Glomerular endothelial cell (primary cell): ENCODE data around the gene NTF3. TPM values are rescaled to one million over a fixed set of nuclear protein-coding genes. Genes with fewer than 3 reads are reported as not detected.

Source experiments
- DNase-seq: peaks from one replicate; pipeline ENCODE4 v3.0.0-alpha.2; 2011; ENCODE audit warnings: low read depth, low spot score; ENCODE audit errors: extremely low read depth
- total RNA-seq: library from RNA; depleted of rRNA; stranded (reverse); fragments of >200 nt; gene quantifications from 2 replicates; pipeline ENCODE4 v1.2.3, GENCODE V29; 2015

NTF3 gene
- total RNA-seq, 1 donor from 2014 or later: not detected

DNA sequence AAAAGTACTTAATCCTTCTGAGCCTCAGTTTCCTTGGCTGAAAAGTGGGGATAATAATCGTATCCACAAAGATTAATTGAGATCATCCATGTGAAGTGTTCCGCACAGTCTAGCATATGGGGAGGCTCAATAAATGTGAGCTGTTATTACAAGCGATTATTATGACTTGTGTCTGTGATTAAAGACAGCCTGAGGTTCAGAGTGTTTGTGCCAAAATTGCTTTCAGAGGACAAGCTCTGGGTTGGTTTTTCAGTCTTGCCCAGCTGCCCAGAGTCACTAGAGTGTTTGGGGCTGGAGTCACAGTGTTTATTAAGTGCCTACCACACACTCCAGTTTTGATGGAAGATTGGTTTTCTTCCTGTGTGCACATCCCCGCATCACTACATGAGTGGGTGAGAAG lies 53.5 kb downstream of the NTF3 start:
- DNase-seq: no peak

DNA sequence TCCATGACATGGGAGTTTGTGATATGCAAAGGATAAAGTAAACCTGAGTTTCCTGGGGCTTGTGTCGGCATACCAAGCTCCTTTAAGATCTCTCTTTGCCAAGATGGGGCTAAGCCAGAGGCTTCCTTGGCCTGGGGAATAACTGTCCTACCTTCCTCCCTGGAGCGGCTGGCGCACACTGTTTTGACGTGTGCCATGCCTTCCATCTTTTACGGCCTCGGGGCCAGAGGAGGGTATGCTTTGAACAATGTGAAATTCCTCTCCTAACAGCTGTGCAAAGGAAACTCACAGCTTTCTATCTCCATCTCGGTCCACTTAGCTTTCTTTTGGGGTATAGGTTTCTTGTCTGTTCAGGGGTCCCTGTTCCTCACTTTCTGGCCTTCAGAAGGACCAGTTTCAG lies 55.2 kb downstream of the NTF3 start:
- no peak for DNase-seq

DNA sequence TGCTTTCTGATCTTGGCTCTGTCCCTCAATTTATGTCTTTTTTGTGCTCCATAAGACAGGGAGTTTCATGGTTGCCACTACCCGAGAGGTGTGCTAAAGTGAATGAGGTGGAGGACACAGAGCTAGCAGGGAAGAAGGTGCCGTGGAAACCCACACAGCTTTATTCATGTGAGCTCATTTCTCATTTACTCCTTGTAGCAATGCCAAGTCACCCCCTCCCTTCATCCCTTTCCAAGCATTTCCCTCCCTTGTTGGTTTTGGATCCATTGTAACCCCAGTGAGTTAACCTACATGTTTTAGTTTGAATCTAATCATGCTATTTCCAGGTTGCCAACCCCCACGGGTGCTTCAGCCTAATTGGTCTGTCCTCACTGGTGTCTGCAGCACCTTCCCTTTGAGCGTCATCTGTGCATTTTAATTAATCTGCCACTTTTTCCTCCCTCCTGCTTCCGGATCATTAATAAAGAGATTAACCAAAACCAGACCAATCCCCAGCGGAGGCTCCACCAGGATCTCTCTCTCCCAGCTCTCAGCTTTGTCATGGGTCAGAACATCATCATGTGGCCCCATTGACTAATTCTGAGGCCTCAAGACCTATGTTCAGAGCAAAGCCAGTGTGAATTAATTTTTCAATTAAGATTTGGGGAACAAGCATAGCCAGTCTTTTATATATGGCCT lies 56.2 kb downstream of the NTF3 start:
- no peak for DNase-seq

DNA sequence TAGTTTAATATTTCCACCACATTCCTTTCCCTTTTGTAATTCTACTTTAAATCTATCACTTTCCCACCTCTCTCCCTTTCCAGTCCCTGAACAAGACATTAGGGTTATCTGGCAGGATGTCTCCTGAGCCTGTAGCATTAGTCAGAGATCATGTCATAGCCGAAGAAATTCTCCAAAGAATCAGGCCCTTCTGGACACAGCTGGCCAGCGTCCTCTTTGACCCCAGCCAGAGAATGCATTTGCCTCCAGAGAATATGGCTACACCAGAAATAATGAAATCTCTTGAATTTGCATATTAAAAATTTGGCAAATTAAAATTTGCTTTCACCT lies 56.7 kb downstream of the NTF3 start:
- no peak for DNase-seq

DNA sequence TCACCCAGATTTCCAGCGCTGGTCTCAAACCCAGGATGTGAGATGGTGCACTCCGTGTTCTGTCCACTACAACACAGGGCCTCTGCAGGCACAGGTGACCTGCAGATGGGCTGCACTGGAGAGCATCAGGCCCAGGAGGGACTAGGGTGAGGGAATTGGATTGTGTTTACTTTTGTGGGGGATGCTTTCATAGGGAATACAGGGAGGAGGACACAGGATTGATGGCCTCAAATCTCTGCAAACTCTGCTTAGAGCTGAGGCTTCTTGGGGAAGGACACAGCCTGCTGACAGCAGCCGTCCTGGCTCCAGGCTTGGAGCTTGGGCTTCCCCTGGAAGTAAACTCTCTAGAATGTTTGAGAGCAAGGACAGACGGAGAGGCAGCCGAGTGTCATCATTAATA lies 57.1 kb downstream of the NTF3 start:
- no peak for DNase-seq

DNA sequence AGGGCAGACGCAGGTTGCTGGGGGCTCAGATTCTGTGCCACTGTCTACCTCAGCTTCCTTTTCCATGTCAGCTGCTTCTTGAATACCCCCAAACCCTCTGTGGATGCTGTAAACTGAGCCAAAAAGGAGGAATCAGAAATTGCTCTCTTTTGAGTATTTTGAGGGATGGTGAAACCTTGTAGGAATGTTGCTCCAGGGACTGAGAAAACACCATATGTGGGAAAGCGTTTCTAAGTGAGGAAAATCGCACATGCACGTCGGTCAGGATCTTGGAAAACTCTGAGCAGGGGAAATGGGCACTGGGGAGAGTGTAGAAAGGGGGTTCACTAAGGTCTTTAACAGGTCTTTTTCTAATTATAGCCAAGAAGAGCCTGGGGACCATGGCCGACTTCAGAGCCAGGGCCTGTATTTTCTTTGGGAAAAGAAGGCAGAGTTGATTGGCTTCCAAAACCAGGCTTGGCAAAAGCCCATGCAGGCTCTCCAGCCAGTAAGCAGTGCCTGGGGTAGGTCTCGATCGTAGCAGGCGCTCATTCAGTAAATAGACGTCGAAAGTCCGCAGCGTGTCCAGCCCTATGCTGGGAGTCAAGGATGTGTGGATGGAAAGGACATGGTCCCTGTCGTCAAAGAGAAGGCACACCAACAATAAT lies 58.0 kb downstream of the NTF3 start:
- no peak for DNase-seq

DNA sequence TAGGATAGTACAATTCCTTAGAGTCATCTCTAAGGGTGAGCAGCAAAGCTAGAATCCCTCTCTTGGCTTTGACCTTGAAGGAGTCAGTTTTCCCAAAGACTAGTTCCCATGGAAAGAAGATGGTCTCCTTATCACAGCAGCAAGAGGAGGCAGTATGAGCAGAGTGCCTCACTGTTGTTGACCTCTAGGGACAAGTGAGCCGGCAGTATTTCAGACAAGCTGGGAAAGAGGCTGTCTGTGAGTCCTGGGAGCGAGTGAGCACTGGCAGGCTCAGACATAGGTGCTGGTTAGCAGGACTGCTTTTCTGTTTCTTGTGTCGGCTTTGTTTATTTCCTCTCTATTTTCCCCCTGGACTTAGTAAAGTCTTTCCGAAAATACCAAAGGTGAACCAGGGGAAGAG lies 60.7 kb downstream of the NTF3 start:
- no peak for DNase-seq

DNA sequence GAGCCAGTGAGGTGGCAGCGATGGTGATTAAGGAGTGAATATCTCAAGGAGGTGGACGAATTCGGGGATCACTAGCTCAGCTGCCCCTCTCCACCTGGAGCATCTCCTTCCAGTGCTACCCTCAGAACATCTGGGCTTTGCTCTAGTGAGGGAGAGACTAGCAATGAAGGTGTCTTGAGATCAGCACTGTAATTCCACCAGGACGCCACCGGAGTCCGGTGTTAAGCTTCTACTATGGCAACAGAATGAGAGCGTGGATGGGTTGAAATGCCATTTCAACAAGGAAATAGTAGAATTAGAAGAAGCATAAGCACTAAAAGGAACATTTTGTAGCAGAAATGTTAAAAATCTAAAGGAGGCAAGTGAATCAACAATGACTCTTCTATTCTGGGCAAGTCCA lies 61.1 kb downstream of the NTF3 start:
- no peak for DNase-seq

DNA sequence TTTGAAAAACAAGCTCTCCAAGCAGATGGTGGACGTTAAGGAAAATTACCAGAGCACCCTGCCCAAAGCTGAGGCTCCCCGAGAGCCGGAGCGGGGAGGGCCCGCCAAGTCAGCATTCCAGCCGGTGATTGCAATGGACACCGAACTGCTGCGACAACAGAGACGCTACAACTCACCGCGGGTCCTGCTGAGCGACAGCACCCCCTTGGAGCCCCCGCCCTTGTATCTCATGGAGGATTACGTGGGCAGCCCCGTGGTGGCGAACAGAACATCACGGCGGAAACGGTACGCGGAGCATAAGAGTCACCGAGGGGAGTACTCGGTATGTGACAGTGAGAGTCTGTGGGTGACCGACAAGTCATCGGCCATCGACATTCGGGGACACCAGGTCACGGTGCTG lies 62.4 kb downstream of the NTF3 start:
- no peak for DNase-seq

DNA sequence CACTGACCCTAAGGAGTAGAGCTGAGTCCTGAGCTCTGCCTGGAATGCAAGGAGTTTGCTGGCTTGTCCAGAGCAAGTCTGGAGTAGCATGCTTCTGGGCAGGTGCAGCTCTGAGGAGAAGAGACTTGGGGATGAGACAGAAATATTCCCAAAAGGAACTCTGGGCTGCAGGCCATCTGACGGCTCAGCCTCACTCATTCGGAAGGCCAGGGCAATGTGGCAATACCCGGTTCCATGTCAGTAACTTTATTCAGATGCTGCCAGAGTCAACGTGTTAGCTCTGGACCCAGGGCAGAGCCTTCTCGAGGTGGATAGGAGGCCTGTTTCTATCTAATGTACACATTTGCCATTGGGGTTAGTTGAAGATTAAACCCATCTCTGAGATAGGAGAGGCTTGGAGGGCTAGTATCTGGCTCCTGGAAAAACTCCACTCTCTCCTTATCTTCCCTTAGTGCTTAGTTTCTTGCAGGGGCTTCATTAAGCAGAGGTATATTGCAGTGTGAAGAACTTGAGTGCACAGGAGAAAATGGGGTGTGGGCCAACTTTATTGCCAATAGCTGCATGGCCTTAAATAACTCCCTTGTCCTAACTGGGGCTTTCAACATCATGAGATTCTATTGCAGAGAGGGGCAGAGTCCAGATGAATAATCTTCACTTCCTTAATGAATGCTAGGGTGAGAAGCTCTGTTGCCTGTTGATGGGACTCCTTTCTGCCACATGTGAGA lies 65.6 kb downstream of the NTF3 start:
- DNase-seq: no peak

DNA sequence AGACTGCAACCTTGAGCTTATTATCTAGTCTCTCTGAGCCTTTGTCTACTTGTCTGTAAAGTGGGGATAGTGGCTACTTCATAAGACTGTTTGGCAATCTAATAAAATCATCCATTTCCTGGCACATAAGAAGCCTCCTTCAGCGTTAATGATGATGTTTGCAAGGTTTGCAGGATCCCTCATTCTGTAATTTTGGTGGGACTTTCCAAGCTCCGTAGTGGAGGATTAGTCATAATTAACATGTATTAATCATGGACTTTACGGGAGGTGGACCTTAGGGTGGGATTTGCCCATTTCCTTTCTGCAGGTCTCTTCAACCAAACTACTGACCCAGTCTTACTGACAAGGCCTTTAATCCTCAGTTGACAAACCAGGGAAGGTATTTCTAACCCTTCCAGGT lies 66.2 kb downstream of the NTF3 start:
- DNase-seq: no peak

DNA sequence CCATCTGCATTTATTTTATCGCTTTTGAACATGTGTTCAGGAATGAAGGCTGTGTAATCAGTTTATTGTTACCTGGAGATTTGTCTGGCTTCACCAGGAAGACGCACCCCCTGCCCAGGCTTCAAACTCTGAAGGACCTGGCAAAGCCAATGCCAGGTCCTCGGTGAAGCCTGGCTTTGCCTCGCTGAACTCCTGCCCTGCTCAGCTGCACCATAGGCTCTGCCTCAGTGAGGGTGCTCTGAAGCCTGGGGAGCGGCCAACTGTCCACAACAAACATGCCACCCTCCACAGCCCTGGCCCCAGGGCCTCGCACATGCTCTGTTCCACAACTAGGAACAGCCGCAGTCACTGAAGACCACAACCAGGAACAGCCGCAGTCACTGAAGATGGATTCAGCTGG lies 66.9 kb downstream of the NTF3 start:
- no peak for DNase-seq

DNA sequence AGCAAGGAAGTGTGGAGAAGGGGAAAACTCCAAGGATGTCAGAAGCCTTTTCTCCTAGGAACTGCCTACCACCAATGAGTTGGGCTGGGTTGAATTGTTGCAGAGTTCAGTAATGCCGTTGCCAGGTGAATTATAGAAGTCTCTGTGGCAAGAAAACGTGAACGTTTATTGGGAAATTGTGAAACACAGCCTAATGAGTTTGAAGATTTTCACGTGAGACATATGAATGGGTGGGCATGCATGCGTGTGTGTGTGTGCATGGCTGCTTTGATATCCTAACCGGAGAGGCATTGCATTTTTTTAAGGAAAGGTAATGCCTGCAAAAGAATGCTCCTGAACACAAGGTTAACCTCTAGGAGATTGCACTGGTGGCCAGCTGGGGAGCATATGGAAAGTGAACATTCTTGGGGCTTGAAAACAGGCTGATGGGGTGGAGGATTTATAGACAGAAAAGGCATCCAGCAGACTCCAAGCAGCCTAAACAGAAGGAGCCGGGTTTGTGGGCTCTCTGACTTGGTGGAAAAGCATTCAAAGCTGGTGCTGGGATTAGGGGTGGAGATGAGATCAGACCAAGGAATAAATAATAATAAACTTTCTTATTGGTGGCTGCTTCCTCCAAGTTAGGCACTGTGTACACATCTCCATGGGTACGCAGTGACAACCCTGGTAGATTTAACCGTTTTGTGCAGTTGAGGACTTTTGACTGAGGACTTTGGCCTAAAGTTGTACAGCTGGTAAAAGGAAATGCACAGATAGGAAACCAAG lies 67.8 kb downstream of the NTF3 start:
- no peak for DNase-seq

DNA sequence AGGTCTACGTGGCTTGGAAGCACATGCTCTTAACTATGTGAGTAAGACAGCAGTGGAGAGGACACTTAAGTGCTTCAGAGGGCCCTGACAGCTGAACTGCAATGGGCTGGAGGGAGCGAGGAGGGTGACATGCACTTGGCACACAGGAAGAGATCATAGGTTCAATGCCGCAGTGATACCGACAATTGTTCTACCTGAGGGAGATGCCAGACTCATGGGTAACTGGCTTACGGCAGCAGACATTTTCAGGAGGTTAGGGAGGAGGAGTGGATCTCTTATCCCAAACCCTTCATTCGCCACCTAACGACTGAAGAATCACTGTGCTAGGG lies 68.4 kb downstream of the NTF3 start:
- no peak for DNase-seq

DNA sequence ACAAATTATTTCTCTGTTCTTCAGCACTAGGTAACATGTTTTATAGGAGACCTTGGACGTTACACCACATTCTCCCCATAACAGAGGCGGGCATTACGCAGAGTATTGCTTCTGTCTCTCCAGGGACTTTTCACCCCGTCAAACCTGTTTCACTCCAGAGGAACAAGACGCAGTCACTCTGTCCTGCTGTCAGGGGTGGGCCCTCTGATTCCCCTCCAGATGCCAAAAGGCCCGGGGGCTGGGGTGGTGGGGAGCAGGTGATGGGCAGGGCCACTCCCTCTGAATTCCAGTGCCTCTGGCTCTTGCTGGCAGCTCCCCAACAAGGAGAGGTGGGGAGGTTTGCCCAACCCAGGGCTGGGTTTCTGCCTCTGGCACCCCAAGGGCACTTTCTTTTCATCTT lies 71.9 kb downstream of the NTF3 start:
- no peak for DNase-seq

DNA sequence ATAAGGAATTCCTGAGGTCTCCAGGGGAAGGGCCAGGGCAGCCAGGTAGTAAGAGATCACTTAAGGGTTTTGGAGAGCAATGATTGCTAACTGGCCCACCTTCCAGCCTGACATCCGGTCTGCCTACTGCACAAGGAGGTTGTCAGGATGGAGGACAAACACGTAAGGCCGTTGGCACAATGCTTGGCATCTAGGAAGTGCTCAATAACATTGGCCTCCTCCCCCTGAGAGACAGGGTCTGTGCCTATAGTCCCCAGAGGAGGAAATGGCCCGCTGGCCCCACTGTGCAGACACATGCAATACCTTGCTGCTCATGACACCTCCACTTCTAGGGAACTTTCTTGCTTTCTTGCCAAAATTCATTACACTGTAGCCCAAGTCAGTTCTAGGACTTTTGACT lies 73.2 kb downstream of the NTF3 start:
- DNase-seq: no peak

DNA sequence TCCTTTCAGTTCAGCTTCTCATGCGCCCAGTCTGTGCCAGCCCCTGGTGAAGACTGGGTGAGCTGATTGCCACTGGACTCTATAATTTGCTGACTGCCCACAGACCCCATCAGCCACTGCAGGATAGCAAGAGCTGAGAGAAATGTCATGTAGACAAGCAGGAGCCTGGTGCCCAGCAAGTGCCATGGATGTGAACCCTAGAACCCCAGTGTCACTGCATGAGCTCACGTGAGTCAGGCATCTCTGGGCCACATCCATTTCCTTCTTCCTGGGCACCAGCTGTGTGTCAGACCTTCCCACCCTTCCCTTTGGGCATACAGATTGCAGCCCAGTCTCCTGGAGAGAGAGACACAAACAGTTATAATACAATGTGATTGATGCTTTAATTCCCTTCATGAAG lies 73.8 kb downstream of the NTF3 start:
- DNase-seq: no peak

DNA sequence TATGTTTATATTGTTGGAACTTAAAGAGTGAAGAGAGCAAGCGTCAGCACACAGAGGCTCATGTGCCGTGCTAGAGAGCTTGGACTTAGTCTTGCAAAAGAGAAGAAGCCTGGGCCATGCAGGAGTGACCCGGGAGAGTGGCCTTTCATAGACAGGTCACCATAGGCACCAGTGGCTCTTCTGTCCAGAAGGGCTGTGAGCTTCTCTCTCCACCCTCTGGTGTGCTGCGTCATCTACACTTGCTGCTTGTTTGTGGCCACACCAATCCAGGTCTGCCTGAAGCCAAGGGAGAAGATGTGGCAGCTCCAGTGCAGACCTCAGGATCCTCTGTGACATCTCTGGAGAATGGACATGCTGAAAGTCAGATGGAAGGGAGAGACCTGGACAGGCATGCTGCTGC lies 74.4 kb downstream of the NTF3 start:
- no peak for DNase-seq

DNA sequence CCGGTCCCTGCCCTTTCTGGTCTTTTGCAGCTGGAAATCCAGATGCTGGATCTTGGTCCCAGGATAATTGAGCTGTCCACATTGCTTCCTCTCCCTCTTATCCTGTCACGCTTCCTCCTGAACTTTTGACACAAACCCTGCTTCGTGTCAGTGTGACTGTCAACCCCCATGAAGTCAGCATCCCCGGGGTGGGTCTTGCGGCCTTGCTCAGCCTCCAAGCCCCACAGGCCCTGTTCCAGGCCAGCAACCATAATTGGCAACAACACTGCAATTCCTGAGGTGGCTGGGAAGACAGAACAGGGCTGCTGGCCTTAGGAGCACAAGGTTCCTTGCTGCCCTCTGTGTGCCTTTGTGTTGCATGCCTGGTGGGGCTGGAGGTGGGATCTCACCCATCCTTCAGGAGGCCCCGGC lies 74.9 kb downstream of the NTF3 start:
- no peak for DNase-seq

DNA sequence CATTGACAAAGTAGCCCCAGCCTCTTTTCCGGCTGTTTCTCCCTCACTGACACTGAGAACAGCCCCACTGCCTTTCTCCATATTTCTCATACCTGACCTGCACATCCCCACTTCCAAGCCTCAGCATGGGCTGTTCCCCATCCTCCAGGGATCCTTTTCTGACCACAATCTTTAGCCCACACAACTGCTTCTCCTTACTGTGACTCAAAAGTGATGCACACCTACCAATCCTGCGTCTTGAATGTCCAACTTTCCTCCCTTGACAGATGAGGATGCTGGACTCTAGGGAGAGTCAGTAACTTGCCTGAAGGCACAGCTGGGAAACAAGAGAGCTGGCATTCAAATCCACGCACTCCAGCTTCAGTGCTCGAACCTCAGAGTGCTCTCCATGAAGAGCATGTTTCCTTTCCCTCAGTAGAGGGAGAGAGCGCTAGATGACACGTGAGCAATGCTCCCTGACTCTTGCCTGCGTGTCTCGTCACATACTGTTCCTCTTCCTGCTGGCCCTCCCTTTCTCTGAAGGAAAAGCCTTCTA lies 75.6 kb downstream of the NTF3 start:
- DNase-seq: no peak

DNA sequence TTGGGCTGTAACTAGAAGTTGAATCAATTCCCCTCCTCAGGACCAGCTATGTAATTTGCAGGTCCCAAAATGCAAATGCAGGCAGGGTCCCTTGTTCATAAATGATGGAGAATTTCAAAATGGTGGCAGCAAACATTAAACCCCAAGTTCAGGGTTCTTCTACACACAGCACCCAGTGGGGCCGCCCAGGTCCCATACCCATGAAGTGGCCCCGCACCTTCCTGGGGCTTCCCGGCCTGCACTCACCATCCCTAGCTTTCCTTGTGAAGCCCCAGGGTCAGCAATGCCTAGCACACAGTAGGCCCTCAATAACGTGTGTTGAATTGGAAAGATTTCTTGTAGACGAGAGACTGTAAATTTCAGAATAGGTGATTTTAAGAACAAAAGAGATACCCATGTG lies 76.0 kb downstream of the NTF3 start:
- DNase-seq: no peak

DNA sequence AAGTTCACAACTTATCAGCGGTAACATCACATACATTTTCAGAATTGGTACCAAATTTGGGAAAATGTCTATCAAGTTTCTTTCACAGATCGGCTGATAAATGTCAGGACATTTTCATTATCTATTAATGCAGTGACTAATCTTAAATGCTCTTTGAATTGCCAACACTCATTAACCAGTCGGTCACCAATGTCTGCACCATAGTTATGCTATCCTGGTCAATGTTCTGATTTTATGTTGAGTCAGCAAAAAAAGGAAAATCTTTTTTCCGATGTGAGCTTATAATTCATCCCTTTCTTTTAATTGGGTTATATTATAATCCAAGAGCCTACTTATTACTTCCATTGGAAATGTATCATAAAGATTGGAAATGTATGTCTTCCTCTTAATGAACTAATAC lies 77.2 kb downstream of the NTF3 start:
- no peak for DNase-seq
